ENCODE results near the gene SLC12A7.

DNA sequence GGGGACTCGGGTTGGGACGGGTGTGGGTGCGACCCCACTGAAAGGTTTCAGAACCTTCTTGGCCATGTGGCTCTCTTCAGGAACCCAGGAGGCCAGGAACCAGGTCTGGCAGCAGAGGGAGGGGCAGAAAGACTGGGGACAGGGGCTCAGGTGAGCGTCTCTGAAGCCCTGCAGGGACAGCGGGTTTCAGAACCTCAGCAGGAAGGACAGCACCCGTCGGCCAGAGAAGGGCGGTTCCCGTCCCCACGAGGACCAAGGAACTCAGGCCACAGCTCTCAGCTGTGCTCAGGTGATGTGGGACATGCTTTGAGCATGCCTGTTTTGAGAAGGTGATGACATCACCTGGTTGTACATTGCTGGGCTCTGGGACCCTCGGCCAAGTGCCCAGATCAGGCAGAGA is 25.7 kb downstream of the SLC12A7 start:
- no peak for TF ChIP-seq POLR2A (IDR thresholded peaks at IDR 0.05)
- TF ChIP-seq, protein P1, sequence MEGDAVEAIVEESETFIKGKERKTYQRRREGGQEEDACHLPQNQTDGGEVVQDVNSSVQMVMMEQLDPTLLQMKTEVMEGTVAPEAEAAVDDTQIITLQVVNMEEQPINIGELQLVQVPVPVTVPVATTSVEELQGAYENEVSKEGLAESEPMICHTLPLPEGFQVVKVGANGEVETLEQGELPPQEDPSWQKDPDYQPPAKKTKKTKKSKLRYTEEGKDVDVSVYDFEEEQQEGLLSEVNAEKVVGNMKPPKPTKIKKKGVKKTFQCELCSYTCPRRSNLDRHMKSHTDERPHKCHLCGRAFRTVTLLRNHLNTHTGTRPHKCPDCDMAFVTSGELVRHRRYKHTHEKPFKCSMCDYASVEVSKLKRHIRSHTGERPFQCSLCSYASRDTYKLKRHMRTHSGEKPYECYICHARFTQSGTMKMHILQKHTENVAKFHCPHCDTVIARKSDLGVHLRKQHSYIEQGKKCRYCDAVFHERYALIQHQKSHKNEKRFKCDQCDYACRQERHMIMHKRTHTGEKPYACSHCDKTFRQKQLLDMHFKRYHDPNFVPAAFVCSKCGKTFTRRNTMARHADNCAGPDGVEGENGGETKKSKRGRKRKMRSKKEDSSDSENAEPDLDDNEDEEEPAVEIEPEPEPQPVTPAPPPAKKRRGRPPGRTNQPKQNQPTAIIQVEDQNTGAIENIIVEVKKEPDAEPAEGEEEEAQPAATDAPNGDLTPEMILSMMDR (IDR thresholded peaks at IDR 0.05) = no peak
